ENCODE data around the gene ZNRF1. TPM values are rescaled to one million over a fixed set of nuclear protein-coding genes. Genes with fewer than 3 reads are reported as not detected.
"Not testable (repeated sequence)": the region's sequence is repeated elsewhere in the genome, so short reads cannot be mapped to it uniquely, and the experiment has no call there.

The ZNRF1 gene
- total RNA-seq, 1 donor from 2014 or later: 2.8 TPM

DNA sequence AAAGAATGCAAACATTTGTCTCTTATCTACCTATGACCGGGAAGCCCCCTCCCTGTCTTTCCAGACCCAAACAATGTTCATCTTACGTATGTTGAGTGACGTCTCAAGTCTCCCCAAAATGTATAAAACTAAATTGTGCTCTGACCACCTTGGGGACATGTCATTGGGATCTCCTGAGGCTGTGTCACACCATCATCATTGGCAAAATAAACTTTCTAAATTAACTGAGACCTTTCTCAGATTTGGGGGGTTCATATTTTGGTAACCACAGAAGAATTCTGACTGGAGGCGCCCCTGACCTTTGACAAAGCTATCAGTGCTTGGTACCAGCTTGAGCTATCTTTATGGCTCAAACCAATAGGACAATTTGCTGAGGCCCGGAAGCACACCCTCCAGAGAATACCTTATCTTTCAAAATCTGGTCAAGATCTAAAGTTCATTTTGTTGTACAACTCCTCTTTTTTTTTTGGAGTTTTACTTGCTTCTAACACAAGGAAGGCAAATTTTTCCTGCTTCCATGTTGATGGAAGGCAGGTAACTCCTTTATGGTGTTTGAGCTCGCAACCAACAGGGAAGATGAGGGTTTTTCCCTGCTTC lies 120.2 kb downstream of the ZNRF1 start:
- CTCF ChIA-PET: interaction anchor here (0.9 kb wide), 1 partner anchor 121 kb away, joined by 3 read pairs; the partner anchor contains the start of gene ZNRF1
- intact Hi-C loops (cut with micrococcal nuclease): no loop called here
- TF ChIP-seq, protein P1, sequence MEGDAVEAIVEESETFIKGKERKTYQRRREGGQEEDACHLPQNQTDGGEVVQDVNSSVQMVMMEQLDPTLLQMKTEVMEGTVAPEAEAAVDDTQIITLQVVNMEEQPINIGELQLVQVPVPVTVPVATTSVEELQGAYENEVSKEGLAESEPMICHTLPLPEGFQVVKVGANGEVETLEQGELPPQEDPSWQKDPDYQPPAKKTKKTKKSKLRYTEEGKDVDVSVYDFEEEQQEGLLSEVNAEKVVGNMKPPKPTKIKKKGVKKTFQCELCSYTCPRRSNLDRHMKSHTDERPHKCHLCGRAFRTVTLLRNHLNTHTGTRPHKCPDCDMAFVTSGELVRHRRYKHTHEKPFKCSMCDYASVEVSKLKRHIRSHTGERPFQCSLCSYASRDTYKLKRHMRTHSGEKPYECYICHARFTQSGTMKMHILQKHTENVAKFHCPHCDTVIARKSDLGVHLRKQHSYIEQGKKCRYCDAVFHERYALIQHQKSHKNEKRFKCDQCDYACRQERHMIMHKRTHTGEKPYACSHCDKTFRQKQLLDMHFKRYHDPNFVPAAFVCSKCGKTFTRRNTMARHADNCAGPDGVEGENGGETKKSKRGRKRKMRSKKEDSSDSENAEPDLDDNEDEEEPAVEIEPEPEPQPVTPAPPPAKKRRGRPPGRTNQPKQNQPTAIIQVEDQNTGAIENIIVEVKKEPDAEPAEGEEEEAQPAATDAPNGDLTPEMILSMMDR (IDR thresholded peaks at IDR 0.05): no peak
- H3K27me3 Mint-ChIP-seq: peaks cover 5% of the 10 kb centered on the region
- H3K36me3 Mint-ChIP-seq (ENCODE audit: low read depth): no peaks in the 10 kb centered on the region
- H3K4me1 Mint-ChIP-seq: no peaks in the 10 kb centered on the region
- ATAC-seq (ENCODE audit: low read depth): no peak
- no peak overlapping the region for H3K27ac Mint-ChIP-seq
- H3K9me3 Mint-ChIP-seq: peaks cover 3% of the 10 kb centered on the region
- POLR2A ChIA-PET: interaction anchor here (0.6 kb wide), 1 partner anchor 60 kb away, joined by 3 read pairs; no protein-coding TSS in a partner anchor
- no peak overlapping the region for H3K4me3 Mint-ChIP-seq
- DNase-seq: no peak

GRCh38 chr16:75120253-75120652 lies 121.4 kb downstream of the ZNRF1 start:
- no peaks in the 10 kb centered on the region for H3K4me1 Mint-ChIP-seq
- peaks cover 5% of the 10 kb centered on the region for H3K27me3 Mint-ChIP-seq
- ATAC-seq (ENCODE audit: low read depth) (no peak), DNase-seq (no peak)
- CTCF ChIA-PET: interaction anchor here (1.2 kb wide), 1 partner anchor 9 kb away, joined by 3 read pairs; no protein-coding TSS in a partner anchor
- peaks cover 3% of the 10 kb centered on the region for H3K9me3 Mint-ChIP-seq
- H3K27ac Mint-ChIP-seq: no peak overlapping the region
- TF ChIP-seq, protein P1 (IDR thresholded peaks at IDR 0.05): no peak
- intact Hi-C loops (cut with micrococcal nuclease): no loop called here
- H3K36me3 Mint-ChIP-seq (ENCODE audit: low read depth): no peaks in the 10 kb centered on the region
- H3K4me3 Mint-ChIP-seq: no peak overlapping the region
- POLR2A ChIA-PET: no interaction called here

DNA sequence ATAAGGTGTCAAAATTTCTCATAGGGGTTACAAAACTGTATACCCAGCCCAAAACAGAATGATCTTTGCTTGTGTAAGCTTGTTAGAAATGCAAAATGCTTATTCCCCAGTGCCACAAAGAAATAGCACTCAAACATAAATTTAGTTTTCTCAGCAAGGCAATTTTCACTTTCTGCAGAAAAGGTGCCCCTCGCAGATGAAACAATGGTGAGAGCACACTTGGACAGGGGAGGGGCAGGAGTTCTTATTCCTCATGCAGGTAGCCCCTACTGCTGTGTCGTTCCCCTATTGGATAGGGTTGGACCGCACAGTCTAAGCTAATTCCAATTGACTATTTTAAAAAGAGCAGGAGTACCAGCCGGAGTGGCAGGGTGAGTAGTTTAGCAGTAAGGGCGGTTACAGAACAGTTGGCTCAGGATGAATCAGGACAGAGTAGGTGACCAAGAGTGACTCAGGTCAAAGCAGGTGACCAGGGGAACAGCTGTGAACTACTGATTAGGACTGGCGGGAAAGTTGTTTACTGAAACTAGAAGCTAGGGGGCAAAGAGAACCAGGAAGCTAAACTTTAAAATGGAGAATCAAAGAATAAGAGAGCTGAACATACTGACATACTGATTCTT lies 123.2 kb downstream of the ZNRF1 start:
- no peak overlapping the region for H3K4me3 Mint-ChIP-seq
- POLR2A ChIA-PET: no interaction called here
- ATAC-seq (ENCODE audit: low read depth): no peak
- H3K4me1 Mint-ChIP-seq: no peaks in the 10 kb centered on the region
- TF ChIP-seq, protein P1 (IDR thresholded peaks at IDR 0.05): no peak
- no peak overlapping the region for H3K27ac Mint-ChIP-seq
- CTCF ChIA-PET: no interaction called here
- DNase-seq: no peak
- H3K27me3 Mint-ChIP-seq: peaks cover 2% of the 10 kb centered on the region
- no peaks in the 10 kb centered on the region for H3K36me3 Mint-ChIP-seq (ENCODE audit: low read depth)
- intact Hi-C loops (cut with micrococcal nuclease): no loop called here
- peaks cover 4% of the 10 kb centered on the region for H3K9me3 Mint-ChIP-seq

DNA sequence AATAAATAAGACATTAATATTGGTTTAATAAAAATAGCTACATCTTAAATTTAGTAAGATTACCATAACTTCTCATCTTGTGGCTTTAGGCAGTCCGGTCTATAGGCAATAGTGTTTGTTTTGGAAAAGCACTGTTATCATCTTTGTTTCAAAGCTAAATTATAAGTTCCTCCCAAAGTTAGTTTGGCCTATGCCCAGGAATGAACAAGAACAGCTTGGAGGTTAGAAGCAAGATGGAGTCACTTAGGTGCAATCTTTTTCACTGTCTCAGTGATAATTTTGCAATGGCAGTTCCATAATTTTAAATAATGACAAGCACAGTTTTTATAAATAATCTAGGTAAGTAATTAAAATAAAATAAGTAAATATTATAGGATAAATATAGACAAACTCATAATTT lies 123.8 kb downstream of the ZNRF1 start:
- CTCF ChIA-PET: no interaction called here
- H3K27ac Mint-ChIP-seq: no peak overlapping the region
- no peak for DNase-seq
- H3K4me1 Mint-ChIP-seq: no peaks in the 10 kb centered on the region
- no peak overlapping the region for H3K4me3 Mint-ChIP-seq
- H3K9me3 Mint-ChIP-seq: peaks cover 8% of the 10 kb centered on the region
- intact Hi-C loops (cut with micrococcal nuclease): no loop called here
- ATAC-seq (ENCODE audit: low read depth): no peak
- no peaks in the 10 kb centered on the region for H3K36me3 Mint-ChIP-seq (ENCODE audit: low read depth)
- H3K27me3 Mint-ChIP-seq: peaks cover under 1% of the 10 kb centered on the region
- POLR2A ChIA-PET: no interaction called here
- TF ChIP-seq, protein P1 (IDR thresholded peaks at IDR 0.05): no peak

GRCh38 chr16:75127713-75128415 lies 129.0 kb downstream of the ZNRF1 start:
- Mint-ChIP-seq H3K27me3 (peaks cover 12% of the 10 kb centered on the region), H3K4me3 (no peak overlapping the region), H3K9me3 (peaks cover 5% of the 10 kb centered on the region), H3K27ac (no peak overlapping the region), H3K4me1 (no peaks in the 10 kb centered on the region), H3K36me3 (ENCODE audit: low read depth) (no peaks in the 10 kb centered on the region)
- DNase-seq: no peak
- ChIA-PET CTCF (no interaction called here), POLR2A (no interaction called here)
- TF ChIP-seq, protein P1 (IDR thresholded peaks at IDR 0.05): no peak
- intact Hi-C loops (cut with micrococcal nuclease): no loop called here
- no peak for ATAC-seq (ENCODE audit: low read depth)

- peaks cover 12% of the 10 kb centered on the region for H3K27me3 Mint-ChIP-seq
- H3K9me3 Mint-ChIP-seq; DNase-seq; H3K36me3 Mint-ChIP-seq (ENCODE audit: low read depth); H3K4me3 Mint-ChIP-seq; H3K27ac Mint-ChIP-seq; H3K4me1 Mint-ChIP-seq; CTCF ChIA-PET; POLR2A ChIA-PET; intact Hi-C loops (cut with micrococcal nuclease); ATAC-seq (ENCODE audit: low read depth): not testable (repeated sequence)
These were observed 130.8 kb downstream of the ZNRF1 start for GRCh38 chr16:75129421-75130149.

All from activated B cell treated with CpG ODN at 0.5 μM for 24 hours (primary cell).